B cell (primary cell): ENCODE data around the gene ARHGAP28. TPM values are rescaled to one million over a fixed set of nuclear protein-coding genes. Genes with fewer than 3 reads are reported as not detected.
"Not testable (repeated sequence)": the region's sequence is repeated elsewhere in the genome, so short reads cannot be mapped to it uniquely, and the experiment has no call there.

Source experiments
- ATAC-seq: fragments of 200-7000 bp; cut with Tn5 transposase; one replicate; pipeline ENCODE4 v1.10.0; 2021; ENCODE audit warnings: low read depth, mild to moderate bottlenecking, moderate number of reproducible peaks, moderate library complexity
- CTCF ChIA-PET: fragments of 350-600 bp; sonication (Branson Sonifier 250); formaldehyde crosslinking; loops from one replicate; lab custom pipeline; 2021; ENCODE audit warnings: antibody characterized with exemption, inconsistent platforms; lab: Charles Lee
- POLR2A ChIA-PET: fragments of 350-600 bp; sonication (Branson Sonifier 250); formaldehyde crosslinking; loops from one replicate; lab custom pipeline; 2021; ENCODE audit warnings: antibody characterized with exemption; lab: Charles Lee
- DNase-seq: peaks from one replicate; pipeline ENCODE4 v3.0.0; 2013
- H2AFZ ChIP-seq: 2 replicates; pipeline ENCODE4 v1.6.1; 2012; ENCODE audit warnings: mild to moderate bottlenecking, low read depth, low read length; ENCODE audit not compliant: insufficient read depth, poor library complexity, severe bottlenecking
- H3K27ac ChIP-seq, 2 donors: 1 replicate in 1 of 2; 2 replicates in 1 of 2; pipeline ENCODE4 v1.5.1; 2012 to 2013; ENCODE audit warnings: low read length in 2 of 2, mild to moderate bottlenecking in 2 of 2, moderate library complexity in 1 of 2
- H3K27me3 ChIP-seq, 4 experiments: fragments of 200-600 bp in 1 of 4; sonication (generic) in 1 of 4; replicated peaks in 1 of 4; 1 replicate in 2 of 4; 2 replicates in 2 of 4; pipeline versions ENCODE4 v1.6.1 to v1.7.0; 2013 to 2016; ENCODE audit warnings: low read length in 3 of 4, mild to moderate bottlenecking in 2 of 4, mixed read lengths in 1 of 4, moderate library complexity in 1 of 4; ENCODE audit not compliant: insufficient read depth in 4 of 4, control insufficient read depth in 3 of 4; ENCODE audit errors: control extremely low read depth in 1 of 4
- H3K36me3 ChIP-seq, 2 experiments: replicated peaks in 1 of 2; 1 replicate in 1 of 2; 2 replicates in 1 of 2; pipeline versions ENCODE4 v1.6.1 to v1.7.1; 2013; ENCODE audit warnings: low read length in 1 of 2; ENCODE audit not compliant: insufficient read depth in 2 of 2, control insufficient read depth in 1 of 2; ENCODE audit errors: control extremely low read depth in 1 of 2, extremely low read depth in 1 of 2
- H3K4me1 ChIP-seq, 2 donors: fragments of 200-600 bp in 1 of 2; sonication (generic) in 1 of 2; 1 replicate in 1 of 2; 2 replicates in 1 of 2; pipeline versions ENCODE4 v1.5.1 to v1.6.1; 2013 to 2017; ENCODE audit warnings: low read length in 2 of 2; ENCODE audit not compliant: control insufficient read depth in 2 of 2, insufficient read depth in 2 of 2
- H3K4me2 ChIP-seq: replicated peaks from 2 replicates; pipeline ENCODE3; 2012; ENCODE audit warnings: mild to moderate bottlenecking, low read depth, low read length; ENCODE audit not compliant: poor library complexity, severe bottlenecking
- H3K4me3 ChIP-seq, 5 experiments: fragments of 200-600 bp in 1 of 5; sonication (generic) in 1 of 5; 1 replicate in 3 of 5; 2 replicates in 2 of 5; pipeline versions ENCODE4 v1.5.1 to v1.7.0; 2011 to 2016; ENCODE audit warnings: low read length in 4 of 5, mild to moderate bottlenecking in 4 of 5, low read depth in 2 of 5, control low read depth in 1 of 5, moderate library complexity in 1 of 5; ENCODE audit not compliant: insufficient read depth in 1 of 5; ENCODE audit errors: control extremely low read depth in 1 of 5, extremely low read depth in 1 of 5
- H3K79me2 ChIP-seq: fragments of 200-600 bp; sonication (generic); one replicate; pipeline ENCODE4 v1.6.0; 2016; ENCODE audit warnings: low read length; ENCODE audit not compliant: control insufficient read depth, insufficient read depth
- H3K9ac ChIP-seq: fragments of 200-600 bp; sonication (generic); 2 replicates; pipeline ENCODE4 v1.6.1; 2017; ENCODE audit warnings: mild to moderate bottlenecking, low read length, moderate library complexity
- H3K9me3 ChIP-seq, 3 donors: one replicate each; pipeline versions ENCODE4 v1.6.1 to v1.7.1; 2013; ENCODE audit warnings: low read length in 2 of 3; ENCODE audit not compliant: control insufficient read depth in 2 of 3, insufficient read depth in 1 of 3; ENCODE audit errors: control extremely low read depth in 1 of 3
- H4K20me1 ChIP-seq: 2 replicates; pipeline ENCODE4 v1.6.0; 2012; ENCODE audit warnings: mild to moderate bottlenecking, low read length; ENCODE audit not compliant: insufficient read depth, control insufficient read depth, poor library complexity, severe bottlenecking
- H3K27ac Mint-ChIP-seq: one replicate; pipeline ENCODE4 v1.8.0; 2021; ENCODE audit warnings: mixed read lengths
- H3K27me3 Mint-ChIP-seq: one replicate; pipeline ENCODE4 v1.8.0; 2021; ENCODE audit warnings: mixed read lengths
- H3K4me1 Mint-ChIP-seq: one replicate; pipeline ENCODE4 v1.8.0; 2021; ENCODE audit warnings: mixed read lengths
- H3K4me3 Mint-ChIP-seq: one replicate; pipeline ENCODE4 v1.8.0; 2021; ENCODE audit warnings: mixed read lengths
- H3K9me3 Mint-ChIP-seq: one replicate; pipeline ENCODE4 v1.8.0; 2022; ENCODE audit warnings: mixed read lengths; ENCODE audit not compliant: insufficient read depth
- CTCF ChIP-seq: fragments of 200-600 bp; IDR thresholded peaks from one replicate; pipeline ENCODE4 v1.8.0; 2022; ENCODE audit warnings: antibody characterized with exemption, mild to moderate bottlenecking
- EZH2 ChIP-seq: IDR thresholded peaks from 2 replicates; pipeline ENCODE4 v1.6.1; 2012; ENCODE audit warnings: borderline replicate concordance, low read depth, mild to moderate bottlenecking, moderate library complexity, low read length; ENCODE audit not compliant: insufficient read depth, poor library complexity, severe bottlenecking
- WGBS: methylation state at CpG from one replicate; pipeline ENCODE4 v1.1.5; 2013; ENCODE audit warnings: missing lambda C conversion rate; ENCODE audit not compliant: insufficient coverage; 5-methylcytosine and 5-hydroxymethylcytosine counted together
- intact Hi-C: fragments of 100-400 bp; cut with micrococcal nuclease; formaldehyde crosslinking; loops from one replicate; pipeline ENCODE4 v1.10.0; 2022
- polyA plus RNA-seq: library from polyadenylated mRNA; depleted of rRNA; stranded (reverse); fragments of >200 nt; gene quantifications from 2 replicates; pipeline ENCODE4 v1.2.3, GENCODE V29; 2012
- total RNA-seq, 2 donors: library from RNA; stranded (reverse); fragments of 120-200 nt in 1 of 2; gene quantifications; 1 replicate in 1 of 2; 2 replicates in 1 of 2; pipeline versions ENCODE4 v1.2.3 to v1.2.4, GENCODE V29; 2013 to 2022

The ARHGAP28 gene
- total and polyA plus RNA-seq, 2 donors (not counting 1 experiment from before 2014, with no cell fraction given): not detected

GRCh38 chr18:6934859-6935258, 205.3 kb downstream of the ARHGAP28 start:
- ChIA-PET POLR2A (no interaction called here), CTCF (no interaction called here)
- no peaks in the 10 kb centered on the region for H4K20me1 ChIP-seq
- Mint-ChIP-seq H3K27me3 (peaks cover 4% of the 10 kb centered on the region), H3K9me3 (no peaks in the 10 kb centered on the region), H3K27ac (no peak overlapping the region), H3K4me1 (no peaks in the 10 kb centered on the region), H3K4me3 (no peak overlapping the region)
- ATAC-seq (no peak), DNase-seq (no peak)
- H2AFZ ChIP-seq: no peak overlapping the region
- no peak overlapping the region for H3K27ac ChIP-seq
- TF ChIP-seq CTCF (no peak), EZH2 (no peak)
- no peak overlapping the region for H3K4me3 ChIP-seq
- H3K4me1 ChIP-seq: no peaks in the 10 kb centered on the region
- intact Hi-C loops: no loop called here
- H3K4me2 ChIP-seq: no peak overlapping the region
- no peaks in the 10 kb centered on the region for H3K79me2 ChIP-seq
- H3K27me3 ChIP-seq: no peaks in the 10 kb centered on the region
- no peak overlapping the region for H3K9ac ChIP-seq
- peaks cover 0 to 2% (median 0%) of the 10 kb centered on the region in 3 donors for H3K9me3 ChIP-seq
- H3K36me3 ChIP-seq: no peaks in the 10 kb centered on the region
- WGBS: no CpG with 5 or more reads among the region's 1 CpG

GRCh38 chr18:6938003-6938402, 208.5 kb downstream of the ARHGAP28 start:
- no peaks in the 10 kb centered on the region for H4K20me1 ChIP-seq
- no peaks in the 10 kb centered on the region for H3K36me3 ChIP-seq
- ATAC-seq: no peak
- H3K27ac Mint-ChIP-seq: no peak overlapping the region
- no peak overlapping the region for H3K9ac ChIP-seq
- H3K4me3 Mint-ChIP-seq: no peak overlapping the region
- no peak overlapping the region for H3K27ac ChIP-seq
- TF ChIP-seq EZH2 (no peak), CTCF (no peak)
- ChIA-PET POLR2A (no interaction called here), CTCF (no interaction called here)
- no peak overlapping the region for H3K4me2 ChIP-seq
- no CpG with 5 or more reads among the region's 7 CpGs for WGBS
- no peaks in the 10 kb centered on the region for H3K9me3 ChIP-seq
- no peaks in the 10 kb centered on the region for H3K4me1 ChIP-seq
- no peaks in the 10 kb centered on the region for H3K9me3 Mint-ChIP-seq
- no peaks in the 10 kb centered on the region for H3K79me2 ChIP-seq
- no peak for DNase-seq
- H3K27me3 ChIP-seq: no peaks in the 10 kb centered on the region
- intact Hi-C loops: no loop called here
- no peaks in the 10 kb centered on the region for H3K4me1 Mint-ChIP-seq
- no peak overlapping the region for H2AFZ ChIP-seq
- no peak overlapping the region for H3K4me3 ChIP-seq
- H3K27me3 Mint-ChIP-seq: peaks cover 4% of the 10 kb centered on the region

- H3K36me3 ChIP-seq, H3K4me1 Mint-ChIP-seq, H3K27me3 Mint-ChIP-seq, H3K4me2 ChIP-seq, H3K27me3 ChIP-seq, H3K79me2 ChIP-seq, H3K9me3 ChIP-seq, CTCF ChIA-PET, H3K27ac ChIP-seq, H4K20me1 ChIP-seq, intact Hi-C loops, H3K4me1 ChIP-seq, DNase-seq, H3K4me3 ChIP-seq, H3K4me3 Mint-ChIP-seq, H2AFZ ChIP-seq, ATAC-seq, H3K9me3 Mint-ChIP-seq, H3K9ac ChIP-seq, H3K27ac Mint-ChIP-seq, POLR2A ChIA-PET: not testable (repeated sequence)
- no CpG with 5 or more reads among the region's 2 CpGs for WGBS
Observed at GRCh38 chr18:6938403-6938802, 208.9 kb downstream of the ARHGAP28 start.
